Measurements from ENCODE around the gene TRIM50. TPM values are rescaled to one million over a fixed set of nuclear protein-coding genes. Genes with fewer than 3 reads are reported as not detected.

Gene TRIM50
- total and polyA plus RNA-seq, 9 of the 15 experiments (the other 6 are each of a cell fraction or from before 2014, with no cell fraction given), result not detected

GRCh38 chr7:73341877-73342276, 14.0 kb upstream of the TRIM50 start (continued):
- TF ChIP-seq, protein P1, sequence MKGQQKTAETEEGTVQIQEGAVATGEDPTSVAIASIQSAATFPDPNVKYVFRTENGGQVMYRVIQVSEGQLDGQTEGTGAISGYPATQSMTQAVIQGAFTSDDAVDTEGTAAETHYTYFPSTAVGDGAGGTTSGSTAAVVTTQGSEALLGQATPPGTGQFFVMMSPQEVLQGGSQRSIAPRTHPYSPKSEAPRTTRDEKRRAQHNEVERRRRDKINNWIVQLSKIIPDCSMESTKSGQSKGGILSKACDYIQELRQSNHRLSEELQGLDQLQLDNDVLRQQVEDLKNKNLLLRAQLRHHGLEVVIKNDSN (CRISPR knock-in tag; IDR thresholded peaks at IDR 0.05), result peak; percentile 91
- TF ChIP-seq, protein P2, sequence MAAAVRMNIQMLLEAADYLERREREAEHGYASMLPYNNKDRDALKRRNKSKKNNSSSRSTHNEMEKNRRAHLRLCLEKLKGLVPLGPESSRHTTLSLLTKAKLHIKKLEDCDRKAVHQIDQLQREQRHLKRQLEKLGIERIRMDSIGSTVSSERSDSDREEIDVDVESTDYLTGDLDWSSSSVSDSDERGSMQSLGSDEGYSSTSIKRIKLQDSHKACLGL (CRISPR knock-in tag; IDR thresholded peaks at IDR 0.05; ENCODE audit: borderline replicate concordance, poor library complexity, severe bottlenecking), result no peak
- TF ChIP-seq, protein P3, sequence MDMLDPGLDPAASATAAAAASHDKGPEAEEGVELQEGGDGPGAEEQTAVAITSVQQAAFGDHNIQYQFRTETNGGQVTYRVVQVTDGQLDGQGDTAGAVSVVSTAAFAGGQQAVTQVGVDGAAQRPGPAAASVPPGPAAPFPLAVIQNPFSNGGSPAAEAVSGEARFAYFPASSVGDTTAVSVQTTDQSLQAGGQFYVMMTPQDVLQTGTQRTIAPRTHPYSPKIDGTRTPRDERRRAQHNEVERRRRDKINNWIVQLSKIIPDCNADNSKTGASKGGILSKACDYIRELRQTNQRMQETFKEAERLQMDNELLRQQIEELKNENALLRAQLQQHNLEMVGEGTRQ (CRISPR knock-in tag; IDR thresholded peaks at IDR 0.05), result peak; percentile 93
- TF ChIP-seq, protein P4, sequence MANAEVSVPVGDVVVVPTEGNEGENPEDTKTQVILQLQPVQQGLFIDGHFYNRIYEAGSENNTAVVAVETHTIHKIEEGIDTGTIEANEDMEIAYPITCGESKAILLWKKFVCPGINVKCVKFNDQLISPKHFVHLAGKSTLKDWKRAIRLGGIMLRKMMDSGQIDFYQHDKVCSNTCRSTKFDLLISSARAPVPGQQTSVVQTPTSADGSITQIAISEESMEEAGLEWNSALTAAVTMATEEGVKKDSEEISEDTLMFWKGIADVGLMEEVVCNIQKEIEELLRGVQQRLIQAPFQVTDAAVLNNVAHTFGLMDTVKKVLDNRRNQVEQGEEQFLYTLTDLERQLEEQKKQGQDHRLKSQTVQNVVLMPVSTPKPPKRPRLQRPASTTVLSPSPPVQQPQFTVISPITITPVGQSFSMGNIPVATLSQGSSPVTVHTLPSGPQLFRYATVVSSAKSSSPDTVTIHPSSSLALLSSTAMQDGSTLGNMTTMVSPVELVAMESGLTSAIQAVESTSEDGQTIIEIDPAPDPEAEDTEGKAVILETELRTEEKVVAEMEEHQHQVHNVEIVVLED (CRISPR knock-in tag; IDR thresholded peaks at IDR 0.05), result peak; percentile 10; the same call in 1 of the 2 replicates
- TF ChIP-seq, protein P5, sequence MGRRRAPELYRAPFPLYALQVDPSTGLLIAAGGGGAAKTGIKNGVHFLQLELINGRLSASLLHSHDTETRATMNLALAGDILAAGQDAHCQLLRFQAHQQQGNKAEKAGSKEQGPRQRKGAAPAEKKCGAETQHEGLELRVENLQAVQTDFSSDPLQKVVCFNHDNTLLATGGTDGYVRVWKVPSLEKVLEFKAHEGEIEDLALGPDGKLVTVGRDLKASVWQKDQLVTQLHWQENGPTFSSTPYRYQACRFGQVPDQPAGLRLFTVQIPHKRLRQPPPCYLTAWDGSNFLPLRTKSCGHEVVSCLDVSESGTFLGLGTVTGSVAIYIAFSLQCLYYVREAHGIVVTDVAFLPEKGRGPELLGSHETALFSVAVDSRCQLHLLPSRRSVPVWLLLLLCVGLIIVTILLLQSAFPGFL (CRISPR knock-in tag; IDR thresholded peaks at IDR 0.05), result no peak
- no peak for TF ChIP-seq HEY1 (CRISPR knock-in tag; IDR thresholded peaks at IDR 0.05; ENCODE audit: borderline replicate concordance)
- no peak for TF ChIP-seq ZZZ3 (IDR thresholded peaks at IDR 0.05)
- no peak for TF ChIP-seq LARP7 (IDR thresholded peaks at IDR 0.05)
- TF ChIP-seq ZBTB17 (CRISPR knock-in tag; IDR thresholded peaks at IDR 0.05), result no peak
- TF ChIP-seq SMARCA5 (IDR thresholded peaks at IDR 0.05), result no peak
- TF ChIP-seq, protein P6, sequence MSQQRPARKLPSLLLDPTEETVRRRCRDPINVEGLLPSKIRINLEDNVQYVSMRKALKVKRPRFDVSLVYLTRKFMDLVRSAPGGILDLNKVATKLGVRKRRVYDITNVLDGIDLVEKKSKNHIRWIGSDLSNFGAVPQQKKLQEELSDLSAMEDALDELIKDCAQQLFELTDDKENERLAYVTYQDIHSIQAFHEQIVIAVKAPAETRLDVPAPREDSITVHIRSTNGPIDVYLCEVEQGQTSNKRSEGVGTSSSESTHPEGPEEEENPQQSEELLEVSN (IDR thresholded peaks at IDR 0.05; ENCODE audit: borderline replicate concordance in 1 of 2, extremely low read depth in 1 of 2, insufficient read depth in 1 of 2, insufficient read length in 1 of 2, low read depth in 1 of 2, low read length in 1 of 2, poor library complexity in 1 of 2, severe bottlenecking in 1 of 2), result peak in 1 of 2 experiments; percentile 36
- TF ChIP-seq, protein P7, sequence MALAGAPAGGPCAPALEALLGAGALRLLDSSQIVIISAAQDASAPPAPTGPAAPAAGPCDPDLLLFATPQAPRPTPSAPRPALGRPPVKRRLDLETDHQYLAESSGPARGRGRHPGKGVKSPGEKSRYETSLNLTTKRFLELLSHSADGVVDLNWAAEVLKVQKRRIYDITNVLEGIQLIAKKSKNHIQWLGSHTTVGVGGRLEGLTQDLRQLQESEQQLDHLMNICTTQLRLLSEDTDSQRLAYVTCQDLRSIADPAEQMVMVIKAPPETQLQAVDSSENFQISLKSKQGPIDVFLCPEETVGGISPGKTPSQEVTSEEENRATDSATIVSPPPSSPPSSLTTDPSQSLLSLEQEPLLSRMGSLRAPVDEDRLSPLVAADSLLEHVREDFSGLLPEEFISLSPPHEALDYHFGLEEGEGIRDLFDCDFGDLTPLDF (CRISPR knock-in tag; IDR thresholded peaks at IDR 0.05), result no peak
- no peak for TF ChIP-seq CBFA2T3 (IDR thresholded peaks at IDR 0.05)
- peak; percentile 88 for TF ChIP-seq ZNF175 (CRISPR knock-in tag; IDR thresholded peaks at IDR 0.05; ENCODE audit: low read depth)
- TF ChIP-seq GATAD2A (IDR thresholded peaks at IDR 0.05), result no peak
- TF ChIP-seq FOXK1 (CRISPR knock-in tag; IDR thresholded peaks at IDR 0.05; ENCODE audit: borderline replicate concordance), result no peak
- TF ChIP-seq ZHX1 (conservative IDR thresholded peaks at IDR 0.05; ENCODE audit: low read length), result no peak
- TF ChIP-seq NFE2 (IDR thresholded peaks at IDR 0.05; ENCODE audit: low read depth), result 0 out of 2 replicates have a peak, but pooled peaks have one; percentile 22
- no peak for TF ChIP-seq MAFK (IDR thresholded peaks at IDR 0.05; ENCODE audit: low read length)
